IMR-90 (cell line): Measurements from ENCODE around the gene PIEZO1. TPM values are rescaled to one million over a fixed set of nuclear protein-coding genes. Genes with fewer than 3 reads are reported as not detected.

Experiments
- ATAC-seq: fragments of 200-7000 bp; cut with Tn5 transposase; 2 replicates; pipeline ENCODE4 v1.9.1; 2020; ENCODE audit warnings: low read depth, mild to moderate bottlenecking, moderate library complexity
- BruUV-seq: library from RNA; stranded (reverse); fragments of 400-500 nt; replicated peaks from 2 replicates; lab custom pipeline; 2021; lab: Mats Ljungman, UMichigan
- CTCF ChIA-PET: fragments of 300-600 bp; formaldehyde crosslinking; extraction: SDS; loops from one replicate; lab custom pipeline; 2021; ENCODE audit warnings: antibody characterized with exemption; lab: Yijun Ruan, JAX
- POLR2A ChIA-PET: fragments of 300-600 bp; sonication (Branson Sonifier 250); formaldehyde crosslinking; loops from one replicate; lab custom pipeline; 2022; ENCODE audit warnings: antibody characterized with exemption; ENCODE audit not compliant: unreplicated experiment; lab: Charles Lee
- DNase-seq: peaks from one replicate; pipeline ENCODE4 v3.0.0; 2013
- H2AFZ ChIP-seq: replicated peaks from 2 replicates; pipeline ENCODE3; 2013; ENCODE audit warnings: low read length, mild to moderate bottlenecking; ENCODE audit not compliant: poor library complexity
- H2AK5ac ChIP-seq: 2 replicates; pipeline ENCODE4 v1.6.1; 2013; ENCODE audit warnings: low read depth, low read length, inconsistent platforms
- H2AK9ac ChIP-seq: replicated peaks from 2 replicates; pipeline ENCODE3; 2013; ENCODE audit warnings: mild to moderate bottlenecking, low read depth, low read length, moderate library complexity; ENCODE audit not compliant: poor library complexity
- H2BK120ac ChIP-seq: 2 replicates; pipeline ENCODE4 v1.6.1; 2013; ENCODE audit warnings: low read depth, low read length, inconsistent platforms
- H2BK15ac ChIP-seq: 3 replicates; pipeline ENCODE4 v1.6.1; 2013; ENCODE audit warnings: low read depth, low read length, inconsistent platforms
- H2BK20ac ChIP-seq: 2 replicates; pipeline ENCODE4 v1.6.1; 2013; ENCODE audit warnings: low read depth, mild to moderate bottlenecking, inconsistent platforms, low read length, moderate library complexity
- H2BK5ac ChIP-seq: 2 replicates; pipeline ENCODE4 v1.6.1; 2013; ENCODE audit warnings: mild to moderate bottlenecking, low read depth, low read length, inconsistent platforms; ENCODE audit not compliant: poor library complexity, severe bottlenecking
- H3K14ac ChIP-seq: replicated peaks from 2 replicates; pipeline ENCODE4 v1.6.1; 2013; ENCODE audit warnings: low read depth, low read length, inconsistent platforms
- H3K18ac ChIP-seq: 2 replicates; pipeline ENCODE4 v1.6.1; 2013; ENCODE audit warnings: low read depth, low read length, control low read depth
- H3K23ac ChIP-seq: 2 replicates; pipeline ENCODE4 v1.6.1; 2013; ENCODE audit warnings: low read depth, low read length, inconsistent platforms
- H3K27ac ChIP-seq: 2 replicates; pipeline ENCODE4 v1.5.1; 2013; ENCODE audit warnings: mild to moderate bottlenecking, control low read depth, low read length; ENCODE audit not compliant: insufficient read depth
- H3K27me3 ChIP-seq: 2 replicates; pipeline ENCODE4 v1.6.1; 2013; ENCODE audit warnings: low read length; ENCODE audit not compliant: control insufficient read depth, insufficient read depth
- H3K36me3 ChIP-seq: 2 replicates; pipeline ENCODE4 v1.6.1; 2013; ENCODE audit warnings: low read length, mixed read lengths; ENCODE audit not compliant: control insufficient read depth, insufficient read depth
- H3K4ac ChIP-seq: 2 replicates; pipeline ENCODE4 v1.6.1; 2013; ENCODE audit warnings: low read depth, low read length, inconsistent platforms
- H3K4me1 ChIP-seq: 2 replicates; pipeline ENCODE4 v1.6.1; 2013; ENCODE audit warnings: low read length, mixed read lengths; ENCODE audit not compliant: control insufficient read depth, insufficient read depth
- H3K4me2 ChIP-seq: 2 replicates; pipeline ENCODE4 v1.6.1; 2013; ENCODE audit warnings: low read depth, mild to moderate bottlenecking, control low read depth, low read length, moderate library complexity
- H3K4me3 ChIP-seq: 2 replicates; pipeline ENCODE4 v1.5.1; 2013; ENCODE audit warnings: low read depth, mild to moderate bottlenecking, control low read depth, low read length, moderate library complexity; ENCODE audit not compliant: insufficient read depth
- H3K56ac ChIP-seq: 2 replicates; pipeline ENCODE4 v1.6.1; 2013; ENCODE audit warnings: low read length, inconsistent platforms; ENCODE audit not compliant: insufficient read depth; ENCODE audit errors: extremely low read depth
- H3K79me1 ChIP-seq, 2 experiments: 2 replicates each; pipeline ENCODE4 v1.6.1; 2013; ENCODE audit warnings: low read length in 2 of 2, inconsistent platforms in 1 of 2, low read depth in 1 of 2
- H3K9ac ChIP-seq: 2 replicates; pipeline ENCODE4 v1.6.1; 2013; ENCODE audit warnings: low read depth, low read length, control low read depth
- H3K9me1 ChIP-seq: 2 replicates; pipeline ENCODE4 v1.6.1; 2013; ENCODE audit warnings: low read length, inconsistent platforms; ENCODE audit not compliant: insufficient read depth
- H3K9me3 ChIP-seq: 2 replicates; pipeline ENCODE4 v1.6.1; 2013; ENCODE audit warnings: low read length; ENCODE audit not compliant: control insufficient read depth, insufficient read depth
- H4K20me1 ChIP-seq: 2 replicates; pipeline ENCODE4 v1.6.1; 2013; ENCODE audit warnings: low read length, inconsistent platforms; ENCODE audit not compliant: insufficient read depth
- H4K5ac ChIP-seq: 2 replicates; pipeline ENCODE4 v1.6.1; 2013; ENCODE audit warnings: mild to moderate bottlenecking, low read depth, low read length, control low read depth
- H4K8ac ChIP-seq, 2 experiments: 2 replicates each; pipeline ENCODE4 v1.6.1; 2013; ENCODE audit warnings: low read depth in 2 of 2, low read length in 2 of 2, control low read depth in 1 of 2, inconsistent platforms in 1 of 2
- H4K91ac ChIP-seq: 2 replicates; pipeline ENCODE4 v1.6.1; 2013; ENCODE audit warnings: low read depth, low read length, inconsistent platforms; ENCODE audit not compliant: insufficient read depth
- WGBS, 2 experiments: methylation state at CpG; one replicate each; pipeline versions ENCODE4 v1.1.5 to v1.1.7; 2013; ENCODE audit warnings: missing lambda C conversion rate in 2 of 2; ENCODE audit not compliant: insufficient read length in 1 of 2; ENCODE audit errors: extremely low coverage in 2 of 2; 5-methylcytosine and 5-hydroxymethylcytosine counted together
- dilution Hi-C: fragments of 300-500 bp; cut with HindIII; formaldehyde crosslinking; loops from one replicate; pipeline ENCODE4 v1.14.3; 2018; ENCODE audit warnings: low sequenced_read_pairs; ENCODE audit not compliant: unreplicated experiment
- in situ Hi-C: fragments of 300-500 bp; cut with MboI; formaldehyde crosslinking; loops from 3 replicates; pipeline ENCODE4 v1.14.3; 2019; ENCODE audit warnings: low sequenced_read_pairs, inconsistent platforms, mixed read lengths
- intact Hi-C: fragments of 100-400 bp; cut with micrococcal nuclease; formaldehyde crosslinking; loops from 2 replicates; pipeline ENCODE4 v1.10.0; 2022
- polyA plus RNA-seq, 3 experiments: library from polyadenylated mRNA; depleted of rRNA; stranded (reverse); fragments of >200 nt; gene quantifications; 2 replicates each; pipeline ENCODE4 v1.2.3, GENCODE V29; 2012; ENCODE audit warnings: low replicate concordance in 1 of 3
- total RNA-seq: library from RNA; depleted of rRNA; stranded (reverse); fragments of >200 nt; gene quantifications from 2 replicates; pipeline ENCODE4 v1.2.3, GENCODE V29; 2012
- TF ChIP-seq, protein P1 (sequence below): conservative IDR thresholded peaks from 2 replicates; pipeline ENCODE4 v1.5.1; 2012; ENCODE audit warnings: mild to moderate bottlenecking, low read depth, low read length, improper control_type of control experiment

The PIEZO1 gene
- total and polyA plus RNA-seq, 2 of the 4 experiments (the other 2 are of a cell fraction): 36.2 to 372 TPM

DNA sequence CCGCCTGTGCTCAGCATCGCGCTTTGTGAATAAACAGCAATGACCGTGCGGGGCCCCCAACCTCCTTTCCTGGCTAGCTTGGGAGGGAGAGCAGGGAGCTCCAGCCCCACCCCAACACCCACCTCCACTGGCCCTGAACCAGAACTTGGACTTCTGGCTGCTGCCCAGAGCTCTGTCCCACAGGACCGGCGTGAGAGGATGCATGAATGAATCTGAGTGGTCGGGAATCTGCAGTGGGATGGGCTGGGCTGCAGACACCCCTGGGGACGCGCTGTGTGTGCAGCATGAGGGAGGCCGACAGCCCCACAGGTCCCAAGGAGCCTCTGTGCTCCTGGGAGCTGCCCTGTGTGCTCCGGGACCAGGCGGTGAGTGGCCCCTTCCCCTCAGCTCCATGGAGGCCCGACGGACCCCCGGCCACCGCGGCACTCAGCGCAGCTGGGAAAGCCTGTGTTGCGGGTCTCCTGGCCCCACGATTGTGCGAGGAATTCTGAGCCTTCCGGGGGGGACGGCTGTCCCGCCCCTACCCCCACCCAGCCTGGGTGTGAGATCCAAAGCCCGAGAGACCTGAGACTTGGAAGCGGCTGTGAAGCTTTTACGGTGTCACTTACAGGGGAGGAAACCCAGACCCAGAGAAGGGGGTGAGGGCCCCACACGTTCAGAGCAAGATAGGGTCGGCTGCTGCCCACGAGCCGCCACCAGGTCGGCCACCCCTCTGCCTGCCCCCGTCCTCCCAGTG is 5.4 kb downstream of the PIEZO1 start:
- Histone ChIP-seq H2BK120ac (no peak overlapping the region), H3K23ac (peak overlapping the region; percentile 65; the same call in 1 of the 2 replicates), H2BK5ac (peak overlapping the region; percentile 22), H3K4ac (peak overlapping the region; percentile 44), H3K4me3 (no peak overlapping the region), H3K9ac (no peak overlapping the region), H3K27ac (peak overlapping the region; percentile 57; the same call in 1 of the 2 replicates), H2AFZ (peak overlapping the region; percentile 40), H3K27me3 (no peaks in the 10 kb centered on the region), H3K9me1 (peaks cover 15% of the 10 kb centered on the region), H3K56ac (no peak overlapping the region), H4K91ac (peak overlapping the region; percentile 23; the same call in 1 of the 2 replicates), H2BK15ac (no peak overlapping the region), H3K18ac (no peak overlapping the region), H3K79me1 (peaks cover 2 to 61% of the 10 kb centered on the region in 2 experiments; a peak in 3 of 4 replicates), H4K20me1 (peaks cover 93% of the 10 kb centered on the region), H3K14ac (no peak overlapping the region), H4K5ac (0 out of 2 replicates have a peak overlapping the region, but pooled peaks have one; percentile 21), H3K36me3 (peaks cover 3% of the 10 kb centered on the region; the same call in 1 of the 2 replicates), H4K8ac (no peak overlapping the region; a peak in 1 of 4 replicates), H3K4me2 (peak overlapping the region; percentile 12; the same call in 1 of the 2 replicates), H2BK20ac (no peak overlapping the region), H2AK5ac (peak overlapping the region; percentile 76), H3K4me1 (peaks cover 51% of the 10 kb centered on the region), H3K9me3 (no peaks in the 10 kb centered on the region), H2AK9ac (peak overlapping the region; percentile 79)
- no peak for ATAC-seq
- no TSS peak for BruUV-seq
- TF ChIP-seq, protein P1, sequence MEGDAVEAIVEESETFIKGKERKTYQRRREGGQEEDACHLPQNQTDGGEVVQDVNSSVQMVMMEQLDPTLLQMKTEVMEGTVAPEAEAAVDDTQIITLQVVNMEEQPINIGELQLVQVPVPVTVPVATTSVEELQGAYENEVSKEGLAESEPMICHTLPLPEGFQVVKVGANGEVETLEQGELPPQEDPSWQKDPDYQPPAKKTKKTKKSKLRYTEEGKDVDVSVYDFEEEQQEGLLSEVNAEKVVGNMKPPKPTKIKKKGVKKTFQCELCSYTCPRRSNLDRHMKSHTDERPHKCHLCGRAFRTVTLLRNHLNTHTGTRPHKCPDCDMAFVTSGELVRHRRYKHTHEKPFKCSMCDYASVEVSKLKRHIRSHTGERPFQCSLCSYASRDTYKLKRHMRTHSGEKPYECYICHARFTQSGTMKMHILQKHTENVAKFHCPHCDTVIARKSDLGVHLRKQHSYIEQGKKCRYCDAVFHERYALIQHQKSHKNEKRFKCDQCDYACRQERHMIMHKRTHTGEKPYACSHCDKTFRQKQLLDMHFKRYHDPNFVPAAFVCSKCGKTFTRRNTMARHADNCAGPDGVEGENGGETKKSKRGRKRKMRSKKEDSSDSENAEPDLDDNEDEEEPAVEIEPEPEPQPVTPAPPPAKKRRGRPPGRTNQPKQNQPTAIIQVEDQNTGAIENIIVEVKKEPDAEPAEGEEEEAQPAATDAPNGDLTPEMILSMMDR: no peak
- ChIA-PET POLR2A (no interaction called here), CTCF (interaction anchor here (0.6 to 1.3 kb wide), 3 partner anchors 7 to 42 kb away, joined by 3 to 4 read pairs (median 3); no protein-coding TSS in a partner anchor)
- WGBS, 2 experiments: 51% methylated on average over 13 of the region's 34 CpGs; no CpG with 5 or more reads in 1 of the 2 experiments
- no peak for DNase-seq
- intact Hi-C loops (no loop called here), in situ Hi-C loops (loop anchor here (5.0 kb wide), 1 partner anchor 32 kb away; no protein-coding TSS in a partner anchor), dilution Hi-C loops (no loop called here)
